Measurements from ENCODE around the gene ABCC4.

DNA sequence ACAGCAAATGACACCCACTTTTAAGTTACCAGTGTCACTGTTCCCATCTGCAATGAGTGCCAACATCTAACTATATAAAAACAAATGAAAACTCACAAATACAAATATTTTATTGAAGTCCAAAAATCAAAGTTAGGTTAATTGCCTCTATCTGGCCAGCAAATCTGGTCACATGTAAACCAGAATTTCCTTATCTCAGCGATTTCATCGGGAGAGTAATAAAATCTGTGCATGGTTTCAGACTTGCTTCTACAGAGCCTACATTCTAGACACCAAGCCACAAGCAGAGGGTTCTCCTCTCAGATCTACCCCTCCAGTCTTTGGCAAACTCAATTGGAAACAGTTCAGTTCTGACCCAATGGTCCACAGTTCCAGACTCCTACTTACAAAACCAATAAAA lies 189.6 kb downstream of the ABCC4 start:
- TF ChIP-seq, protein P1, sequence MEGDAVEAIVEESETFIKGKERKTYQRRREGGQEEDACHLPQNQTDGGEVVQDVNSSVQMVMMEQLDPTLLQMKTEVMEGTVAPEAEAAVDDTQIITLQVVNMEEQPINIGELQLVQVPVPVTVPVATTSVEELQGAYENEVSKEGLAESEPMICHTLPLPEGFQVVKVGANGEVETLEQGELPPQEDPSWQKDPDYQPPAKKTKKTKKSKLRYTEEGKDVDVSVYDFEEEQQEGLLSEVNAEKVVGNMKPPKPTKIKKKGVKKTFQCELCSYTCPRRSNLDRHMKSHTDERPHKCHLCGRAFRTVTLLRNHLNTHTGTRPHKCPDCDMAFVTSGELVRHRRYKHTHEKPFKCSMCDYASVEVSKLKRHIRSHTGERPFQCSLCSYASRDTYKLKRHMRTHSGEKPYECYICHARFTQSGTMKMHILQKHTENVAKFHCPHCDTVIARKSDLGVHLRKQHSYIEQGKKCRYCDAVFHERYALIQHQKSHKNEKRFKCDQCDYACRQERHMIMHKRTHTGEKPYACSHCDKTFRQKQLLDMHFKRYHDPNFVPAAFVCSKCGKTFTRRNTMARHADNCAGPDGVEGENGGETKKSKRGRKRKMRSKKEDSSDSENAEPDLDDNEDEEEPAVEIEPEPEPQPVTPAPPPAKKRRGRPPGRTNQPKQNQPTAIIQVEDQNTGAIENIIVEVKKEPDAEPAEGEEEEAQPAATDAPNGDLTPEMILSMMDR (conservative IDR thresholded peaks at IDR 0.05; ENCODE audit: low read depth, low read length), result no peak
- no peak for TF ChIP-seq EZH2 (IDR thresholded peaks at IDR 0.05; ENCODE audit: borderline replicate concordance, low read depth, low read length, poor library complexity, severe bottlenecking)

All from A673 (cell line).